Lower leg skin (tissue), 4 donors: ENCODE measurements around the gene IBA57. TPM values are rescaled to one million over a fixed set of nuclear protein-coding genes. Genes with fewer than 3 reads are reported as not detected.
"Not testable (repeated sequence)": the region's sequence is repeated elsewhere in the genome, so short reads cannot be mapped to it uniquely, and the experiment has no call there.

Source experiments
- DNase-seq, 2 donors: peaks; one replicate each; pipeline ENCODE4 v3.0.0-alpha.2; 2019; ENCODE audit warnings: low spot score in 2 of 2
- H3K4me3 ChIP-seq: fragments of 200-600 bp; sonication (generic); 2 replicates; pipeline ENCODE4 v1.5.1; 2017; ENCODE audit warnings: mild to moderate bottlenecking, low read depth; ENCODE audit not compliant: poor library complexity, severe bottlenecking
- CTCF ChIP-seq, 3 donors: fragments of 450-650 bp; IDR thresholded peaks; one replicate each; pipeline ENCODE4 v1.5.1; 2016; ENCODE audit warnings: antibody characterized with exemption in 3 of 3, mild to moderate bottlenecking in 3 of 3, moderate library complexity in 2 of 3
- POLR2A ChIP-seq, 2 donors: fragments of 450-650 bp; IDR thresholded peaks; one replicate each; pipeline ENCODE4 v1.6.1; 2016 to 2017; ENCODE audit warnings: antibody characterized with exemption in 2 of 2, mild to moderate bottlenecking in 1 of 2, moderate library complexity in 1 of 2
- WGBS, 2 donors: methylation state at CpG; one replicate each; pipeline ENCODE4 v1.1.5; 2018; 5-methylcytosine and 5-hydroxymethylcytosine counted together
- intact Hi-C: fragments of 100-400 bp; cut with DNase I; formaldehyde crosslinking; loops from one replicate; pipeline ENCODE4 v1.15.0; 2023; ENCODE audit warnings: low total_unique reads
- total RNA-seq, 4 donors: library from RNA; depleted of rRNA; stranded (reverse); fragments of >200 nt; gene quantifications; one replicate each; pipeline ENCODE4 v1.1.0, GENCODE V29; 2016

IBA57 gene
- total RNA-seq, 4 donors from 2014 or later = 9.4 to 16.0 (median 12.6) TPM

GRCh38 chr1:228172591-228173527 is 7.3 kb downstream of the IBA57 start:
- 84 to 87% methylated on average over 21 of the region's 21 CpGs for WGBS, 2 donors
- TF ChIP-seq CTCF (IDR thresholded peaks at IDR 0.05) (no peak), POLR2A (IDR thresholded peaks at IDR 0.05) (no peak)
- intact Hi-C loops = no loop called here
- DNase-seq = no peak
- H3K4me3 ChIP-seq = no peak overlapping the region

GRCh38 chr1:228173528-228174481 is 8.2 kb downstream of the IBA57 start:
- WGBS, 2 donors = 56 to 64% methylated on average over 16 to 19 of the region's 69 CpGs

DNA sequence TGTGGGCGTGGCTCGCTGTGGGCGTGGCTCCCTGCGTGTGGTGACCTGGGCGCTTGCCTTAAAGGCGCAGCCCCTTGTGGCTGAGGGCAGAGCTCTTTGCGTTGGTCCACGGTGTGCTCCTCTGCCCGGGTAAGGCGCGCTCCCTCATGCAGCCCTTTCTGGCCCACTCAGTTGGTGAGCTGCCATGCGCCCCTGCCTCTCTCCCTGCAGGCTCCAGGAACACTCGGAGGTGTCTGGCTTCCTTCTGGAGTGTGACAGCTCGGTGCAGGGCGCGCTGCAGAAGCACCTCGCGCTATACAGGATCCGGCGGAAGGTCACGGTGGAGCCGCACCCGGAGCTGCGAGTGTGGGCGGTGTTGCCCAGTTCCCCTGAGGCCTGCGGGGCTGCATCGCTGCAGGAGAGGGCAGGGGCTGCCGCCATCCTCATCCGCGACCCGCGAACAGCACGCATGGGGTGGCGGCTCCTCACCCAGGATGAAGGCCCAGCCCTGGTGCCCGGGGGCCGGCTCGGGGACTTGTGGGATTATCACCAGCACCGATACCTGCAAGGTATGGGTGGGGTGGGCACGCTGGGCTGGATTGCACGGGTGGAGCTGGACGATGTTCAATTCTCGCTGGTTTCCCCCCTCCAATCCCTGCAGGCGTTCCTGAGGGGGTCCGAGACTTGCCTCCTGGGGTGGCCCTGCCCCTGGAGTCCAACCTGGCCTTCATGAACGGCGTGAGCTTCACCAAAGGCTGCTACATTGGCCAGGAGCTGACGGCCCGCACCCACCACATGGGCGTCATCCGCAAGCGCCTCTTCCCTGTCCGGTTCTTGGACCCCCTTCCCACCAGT is 9.1 kb downstream of the IBA57 start:
- intact Hi-C loops = no loop called here
- no peak for TF ChIP-seq POLR2A (IDR thresholded peaks at IDR 0.05)
- TF ChIP-seq CTCF (IDR thresholded peaks at IDR 0.05) = no peak
- DNase-seq = peak in 1 of 2 donors; percentile 88
- 63 to 77% methylated on average over 40 to 43 of the region's 52 CpGs for WGBS, 2 donors
- no peak overlapping the region for H3K4me3 ChIP-seq

More at GRCh38 chr1:228173528-228174481, 8.2 kb downstream of the IBA57 start:
- DNase-seq, intact Hi-C loops, H3K4me3 ChIP-seq: not testable (repeated sequence)

DNA sequence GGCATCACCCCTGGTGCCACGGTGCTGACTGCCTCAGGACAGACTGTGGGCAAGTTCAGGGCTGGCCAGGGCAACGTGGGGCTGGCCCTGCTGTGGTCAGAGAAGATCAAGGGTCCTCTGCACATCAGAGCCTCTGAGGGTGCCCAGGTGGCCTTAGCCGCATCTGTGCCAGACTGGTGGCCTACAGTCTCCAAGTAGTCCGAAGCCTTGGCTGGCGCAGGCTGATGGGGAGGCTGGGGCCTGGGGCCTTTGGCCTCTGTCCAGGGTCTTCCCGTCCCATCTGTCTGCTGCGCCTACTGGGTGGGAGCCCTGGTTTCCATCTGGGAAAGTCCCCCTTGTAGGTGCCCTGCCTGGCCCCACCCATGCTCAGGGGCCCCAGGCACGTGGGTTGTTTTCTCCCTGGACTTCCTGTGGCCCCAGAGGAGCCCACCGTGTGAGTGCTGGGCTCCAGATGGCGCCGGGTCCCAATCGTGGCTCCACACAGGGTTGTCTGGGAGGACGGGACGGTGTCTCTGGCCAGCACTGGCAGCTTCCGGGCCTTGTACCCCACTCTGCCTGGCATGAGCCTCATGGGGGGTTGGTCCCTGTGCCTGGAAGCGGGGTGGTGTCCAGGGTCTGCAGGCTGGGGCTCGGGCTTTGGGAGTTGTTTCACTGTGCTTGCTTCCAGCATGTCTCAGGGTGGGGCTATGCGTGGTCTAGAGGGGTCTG is 9.9 kb downstream of the IBA57 start:
- WGBS, 2 donors = 43 to 75% methylated on average over 6 to 18 of the region's 18 CpGs
- no peak for DNase-seq
- no peak overlapping the region for H3K4me3 ChIP-seq
- TF ChIP-seq POLR2A (IDR thresholded peaks at IDR 0.05) (no peak), CTCF (IDR thresholded peaks at IDR 0.05) (no peak)
- intact Hi-C loops = no loop called here

DNA sequence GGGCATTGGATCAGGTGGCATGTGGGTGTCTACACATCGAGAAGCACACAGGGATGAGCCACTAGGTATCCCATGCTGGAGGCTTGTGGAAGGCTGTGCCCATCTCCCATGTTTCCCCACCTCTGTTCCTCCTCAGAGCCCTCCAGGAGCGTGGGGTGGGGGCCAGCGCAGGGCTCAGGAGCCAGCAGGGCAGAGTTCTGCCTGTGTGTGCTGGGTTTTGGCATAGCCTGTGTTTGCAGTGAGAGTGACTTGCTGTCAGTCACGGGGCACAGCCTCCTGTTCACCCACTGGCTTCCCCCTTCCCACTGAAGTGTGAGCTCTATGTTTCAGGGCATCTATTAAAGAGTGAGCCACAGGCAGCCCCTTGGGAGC is 10.4 kb downstream of the IBA57 start:
- WGBS, 2 donors = 79 to 94% methylated on average over 3 to 4 of the region's 4 CpGs
- intact Hi-C loops = no loop called here
- DNase-seq = no peak
- TF ChIP-seq CTCF (IDR thresholded peaks at IDR 0.05) (no peak), POLR2A (IDR thresholded peaks at IDR 0.05) (no peak)
- H3K4me3 ChIP-seq = no peak overlapping the region
